Suprapubic skin (tissue), 4 donors: ENCODE measurements around the gene NDUFB5.

Source experiments
- CTCF ChIP-seq, 2 donors: fragments of 200-600 bp in 1 of 2; fragments of 450-650 bp in 1 of 2; sonication (generic) in 1 of 2; IDR thresholded peaks; one replicate each; pipeline ENCODE4 v1.5.1; 2016 to 2019; ENCODE audit warnings: antibody characterized with exemption in 2 of 2, mild to moderate bottlenecking in 1 of 2, moderate library complexity in 1 of 2
- EP300 ChIP-seq: sonication (generic); formaldehyde crosslinking; IDR thresholded peaks from one replicate; pipeline ENCODE4 v1.6.1; 2017; ENCODE audit warnings: antibody characterized with exemption
- POLR2AphosphoS5 ChIP-seq, 3 donors: sonication (generic); formaldehyde crosslinking; IDR thresholded peaks; one replicate each; pipeline ENCODE4 v1.6.1; 2017; ENCODE audit warnings: antibody characterized with exemption in 3 of 3

GRCh38 chr3:179668429-179668828 is 63.8 kb downstream of the NDUFB5 start:
- no peak for TF ChIP-seq CTCF (IDR thresholded peaks at IDR 0.05)
- TF ChIP-seq EP300 = no peak
- no peak for TF ChIP-seq POLR2AphosphoS5 (IDR thresholded peaks at IDR 0.05)
